H9 (cell line): ENCODE data around the gene DHX58. TPM values are rescaled to one million over a fixed set of nuclear protein-coding genes. Genes with fewer than 3 reads are reported as not detected.
A peak's percentile ranks its signal among the peaks of the same experiment; 100 is the strongest.

ENCODE experiments used
- DNase-seq: peaks from one replicate; pipeline ENCODE4 v3.0.0-alpha.2; 2017
- H2AFZ ChIP-seq: one replicate; pipeline ENCODE4 v1.6.1; 2013; ENCODE audit warnings: mild to moderate bottlenecking, low read length, control low read depth, moderate library complexity
- H2AK5ac ChIP-seq: 2 replicates; pipeline ENCODE4 v1.6.1; 2013; ENCODE audit warnings: low read length, control low read depth, mixed read lengths; ENCODE audit not compliant: insufficient read length
- H2BK120ac ChIP-seq: one replicate; pipeline ENCODE4 v1.6.1; 2013; ENCODE audit warnings: low read depth, mild to moderate bottlenecking, low read length, control low read depth, inconsistent platforms; ENCODE audit not compliant: poor library complexity, severe bottlenecking
- H2BK12ac ChIP-seq: 2 replicates; pipeline ENCODE4 v1.6.1; 2013; ENCODE audit warnings: low read length, control low read depth, mixed read lengths, low read depth; ENCODE audit not compliant: insufficient read length
- H2BK15ac ChIP-seq: 2 replicates; pipeline ENCODE4 v1.6.1; 2013; ENCODE audit warnings: low read depth, low read length, control low read depth
- H2BK20ac ChIP-seq: one replicate; pipeline ENCODE4 v1.6.1; 2013; ENCODE audit warnings: low read depth, mild to moderate bottlenecking, low read length, control low read depth, inconsistent platforms; ENCODE audit not compliant: poor library complexity, severe bottlenecking
- H2BK5ac ChIP-seq: 2 replicates; pipeline ENCODE4 v1.6.1; 2013; ENCODE audit warnings: low read length, control low read depth, mixed read lengths; ENCODE audit not compliant: insufficient read length
- H3K14ac ChIP-seq: 2 replicates; pipeline ENCODE4 v1.6.1; 2013; ENCODE audit warnings: low read length, control low read depth; ENCODE audit not compliant: insufficient read depth
- H3K18ac ChIP-seq: 2 replicates; pipeline ENCODE4 v1.6.1; 2013; ENCODE audit warnings: low read depth, mild to moderate bottlenecking, mixed read lengths, low read length, control low read depth; ENCODE audit not compliant: insufficient read length
- H3K23ac ChIP-seq: 2 replicates; pipeline ENCODE4 v1.6.1; 2013; ENCODE audit warnings: low read length, control low read depth, mixed read lengths, low read depth; ENCODE audit not compliant: insufficient read length
- H3K23me2 ChIP-seq: 2 replicates; pipeline ENCODE4 v1.6.1; 2013; ENCODE audit warnings: low read depth, mild to moderate bottlenecking, mixed read lengths, low read length, control low read depth; ENCODE audit not compliant: insufficient read length, poor library complexity, severe bottlenecking
- H3K27ac ChIP-seq: 2 replicates; pipeline ENCODE4 v1.5.1; 2013; ENCODE audit warnings: low read length, control low read depth, mixed read lengths, low read depth; ENCODE audit not compliant: insufficient read length
- H3K27me3 ChIP-seq: 2 replicates; pipeline ENCODE4 v1.6.1; 2013; ENCODE audit warnings: low read length, control low read depth, inconsistent platforms; ENCODE audit not compliant: insufficient read depth
- H3K4ac ChIP-seq: 2 replicates; pipeline ENCODE4 v1.6.1; 2013; ENCODE audit warnings: low read depth, mild to moderate bottlenecking, control low read depth, inconsistent platforms, low read length, moderate library complexity
- H3K4me1 ChIP-seq: 2 replicates; pipeline ENCODE4 v1.6.1; 2013; ENCODE audit warnings: low read length, control low read depth, inconsistent platforms; ENCODE audit not compliant: insufficient read depth
- H3K4me2 ChIP-seq: 2 replicates; pipeline ENCODE4 v1.6.1; 2013; ENCODE audit warnings: low read length, control low read depth, mixed read lengths; ENCODE audit not compliant: insufficient read length, insufficient read depth
- H3K56ac ChIP-seq: 2 replicates; pipeline ENCODE4 v1.6.1; 2013; ENCODE audit warnings: low read depth, mild to moderate bottlenecking, mixed read lengths, low read length, control low read depth; ENCODE audit not compliant: insufficient read length
- H3K79me1 ChIP-seq: 2 replicates; pipeline ENCODE4 v1.6.1; 2013; ENCODE audit warnings: low read depth, mild to moderate bottlenecking, moderate library complexity, low read length, control low read depth, inconsistent platforms; ENCODE audit not compliant: insufficient read depth, poor library complexity, severe bottlenecking
- H3K79me2 ChIP-seq: 2 replicates; pipeline ENCODE4 v1.6.1; 2013; ENCODE audit warnings: low read length, control low read depth, inconsistent platforms; ENCODE audit not compliant: insufficient read depth
- H3K9ac ChIP-seq: 2 replicates; pipeline ENCODE4 v1.6.1; 2013; ENCODE audit warnings: low read length, control low read depth, mixed read lengths; ENCODE audit not compliant: insufficient read length; ENCODE audit errors: extremely low read depth
- H3K9me3 ChIP-seq: one replicate; pipeline ENCODE4 v1.6.1; 2013; ENCODE audit warnings: low read depth, low read length, inconsistent platforms; ENCODE audit not compliant: control insufficient read depth
- H3T11ph ChIP-seq: one replicate; pipeline ENCODE4 v1.6.1; 2013; ENCODE audit warnings: mild to moderate bottlenecking, low read length, control low read depth, inconsistent platforms
- H4K20me1 ChIP-seq: one replicate; pipeline ENCODE4 v1.6.1; 2013; ENCODE audit not compliant: control insufficient read depth, insufficient read length, insufficient read depth
- H4K5ac ChIP-seq: 2 replicates; pipeline ENCODE4 v1.6.1; 2013; ENCODE audit warnings: low read depth, mild to moderate bottlenecking, mixed read lengths, low read length, control low read depth; ENCODE audit not compliant: insufficient read length
- H4K8ac ChIP-seq: replicated peaks from 2 replicates; pipeline ENCODE4 v1.6.1; 2013; ENCODE audit warnings: low read length, control low read depth, mixed read lengths, low read depth; ENCODE audit not compliant: insufficient read length
- H4K91ac ChIP-seq: 2 replicates; pipeline ENCODE4 v1.6.1; 2013; ENCODE audit warnings: low read depth, mild to moderate bottlenecking, moderate library complexity, mixed read lengths, low read length, control low read depth; ENCODE audit not compliant: insufficient read length
- H3K27ac Mint-ChIP-seq, 3 experiments: 2 replicates in 2 of 3; 3 replicates in 1 of 3; pipeline ENCODE4 v1.8.0; 2020 to 2021; ENCODE audit warnings: mixed read lengths in 3 of 3, mild to moderate bottlenecking in 1 of 3, moderate library complexity in 1 of 3
- H3K27me3 Mint-ChIP-seq: 2 replicates; pipeline ENCODE4 v1.8.0; 2021; ENCODE audit warnings: low read depth, mild to moderate bottlenecking, moderate library complexity, mixed read lengths
- H3K36me3 Mint-ChIP-seq, 3 experiments: 2 replicates in 2 of 3; 3 replicates in 1 of 3; pipeline ENCODE4 v1.8.0; 2020 to 2021; ENCODE audit warnings: low read depth in 3 of 3, mixed read lengths in 3 of 3; ENCODE audit not compliant: insufficient read depth in 1 of 3
- H3K4me1 Mint-ChIP-seq, 2 experiments: 2 replicates each; pipeline ENCODE4 v1.8.0; 2020; ENCODE audit warnings: mixed read lengths in 2 of 2
- H3K4me3 Mint-ChIP-seq, 2 experiments: 2 replicates in 1 of 2; 3 replicates in 1 of 2; pipeline ENCODE4 v1.8.0; 2020 to 2021; ENCODE audit warnings: mild to moderate bottlenecking in 2 of 2, mixed read lengths in 2 of 2, moderate library complexity in 1 of 2
- H3K9me3 Mint-ChIP-seq, 2 experiments: 2 replicates in 1 of 2; 3 replicates in 1 of 2; pipeline ENCODE4 v1.8.0; 2020; ENCODE audit warnings: mild to moderate bottlenecking in 2 of 2, mixed read lengths in 2 of 2, moderate library complexity in 1 of 2
- WGBS: extraction: QIAGEN DNeasy Blood & Tissue Kit; methylation state at CpG from one replicate; pipeline ENCODE4 v1.1.7; 2013; ENCODE audit warnings: missing lambda C conversion rate, low lambda C conversion rate, mixed read lengths; ENCODE audit not compliant: insufficient read length; ENCODE audit errors: extremely low coverage; 5-methylcytosine and 5-hydroxymethylcytosine counted together
- total RNA-seq: library from RNA; stranded (reverse); gene quantifications from 2 replicates; pipeline ENCODE4 v1.2.1, GENCODE V29; 2021
- TF ChIP-seq, protein P1 (sequence below): fragments of 200-600 bp; sonication (generic); conservative IDR thresholded peaks from 3 replicates; pipeline ENCODE4 v1.8.0; 2021; ENCODE audit warnings: antibody characterized with exemption, mild to moderate bottlenecking

The DHX58 gene
- total RNA-seq, 1 experiment from 2014 or later = 3.9 TPM

DNA sequence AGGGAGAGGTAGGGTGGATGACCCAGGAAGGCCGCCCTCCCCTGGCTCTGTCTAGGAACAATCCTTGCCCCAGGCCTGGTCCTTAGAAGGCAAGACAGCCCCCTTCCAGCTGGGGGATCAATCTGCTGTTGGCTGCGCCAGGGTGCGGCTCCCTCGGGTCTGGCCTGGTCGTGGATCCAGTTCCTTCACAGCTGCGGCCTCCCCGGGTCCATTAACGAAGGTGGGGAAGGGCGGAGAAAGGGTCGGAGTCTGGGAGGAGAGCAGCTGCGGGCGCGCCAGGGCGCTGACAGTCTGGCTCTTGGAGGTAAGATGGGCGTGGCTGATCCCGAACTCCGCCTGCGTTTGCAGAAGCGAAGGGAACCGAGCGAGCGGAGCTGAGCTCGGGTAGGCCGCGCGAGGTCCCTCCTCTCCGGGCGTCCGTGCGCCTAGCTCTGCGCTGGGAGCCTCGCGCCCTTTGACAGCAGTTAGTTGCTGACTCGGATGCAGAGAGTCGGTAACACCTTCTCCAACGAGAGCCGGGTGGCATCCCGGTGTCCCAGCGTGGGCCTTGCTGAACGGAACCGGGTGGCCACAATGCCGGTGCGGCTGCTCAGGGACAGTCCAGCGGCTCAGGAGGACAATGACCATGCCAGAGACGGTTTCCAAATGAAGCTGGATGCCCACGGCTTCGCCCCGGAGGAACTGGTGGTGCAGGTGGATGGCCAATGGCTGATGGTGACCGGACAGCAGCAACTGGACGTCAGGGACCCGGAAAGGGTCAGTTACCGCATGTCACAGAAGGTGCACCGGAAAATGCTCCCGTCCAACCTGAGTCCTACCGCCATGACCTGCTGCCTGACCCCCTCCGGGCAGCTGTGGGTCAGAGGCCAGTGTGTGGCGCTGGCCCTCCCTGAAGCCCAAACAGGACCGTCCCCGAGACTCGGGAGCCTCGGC is 10.1 kb upstream of the DHX58 start, which contains the start of gene HSPB9:
Gene HSPB9, plus strand, starts transcription at position 434 of the 933 bp plus-strand sequence. Its CDS starts 47 bp downstream, at position 481.
- H3K56ac ChIP-seq = no peak within 1 kb of the TSS
- H3K27ac Mint-ChIP-seq = peak within 1 kb of the TSS; percentile 48 to 88 (median 80); a peak in 3 of 7 replicates
- H3K27ac ChIP-seq = no peak within 1 kb of the TSS
- H3K36me3 Mint-ChIP-seq = peaks cover 6 to 51% (median 44%) of the 10 kb centered on the region in 3 experiments; a peak in 6 of 7 replicates
- no peak within 1 kb of the TSS for H2BK20ac ChIP-seq
- peaks cover 22 to 29% of the 10 kb centered on the region in 2 experiments for H3K4me1 Mint-ChIP-seq
- no CpG with 5 or more reads among the region's 61 CpGs for WGBS
- H4K5ac ChIP-seq = no peak within 1 kb of the TSS
- H3K18ac ChIP-seq = no peak within 1 kb of the TSS
- H3K27me3 ChIP-seq = peaks cover 2% of the 10 kb centered on the region; the same call in 1 of the 2 replicates
- H3T11ph ChIP-seq = no peak within 1 kb of the TSS
- H3K23me2 ChIP-seq = no peaks in the 10 kb centered on the region
- H3K4me1 ChIP-seq = no peaks in the 10 kb centered on the region
- H3K79me1 ChIP-seq = no peaks in the 10 kb centered on the region
- H3K14ac ChIP-seq = no peak within 1 kb of the TSS
- no peak within 1 kb of the TSS for H2BK12ac ChIP-seq
- no peak within 1 kb of the TSS for H2AFZ ChIP-seq
- no peak within 1 kb of the TSS for H3K4ac ChIP-seq
- DNase-seq = peak; percentile 95
- TF ChIP-seq, protein P1, sequence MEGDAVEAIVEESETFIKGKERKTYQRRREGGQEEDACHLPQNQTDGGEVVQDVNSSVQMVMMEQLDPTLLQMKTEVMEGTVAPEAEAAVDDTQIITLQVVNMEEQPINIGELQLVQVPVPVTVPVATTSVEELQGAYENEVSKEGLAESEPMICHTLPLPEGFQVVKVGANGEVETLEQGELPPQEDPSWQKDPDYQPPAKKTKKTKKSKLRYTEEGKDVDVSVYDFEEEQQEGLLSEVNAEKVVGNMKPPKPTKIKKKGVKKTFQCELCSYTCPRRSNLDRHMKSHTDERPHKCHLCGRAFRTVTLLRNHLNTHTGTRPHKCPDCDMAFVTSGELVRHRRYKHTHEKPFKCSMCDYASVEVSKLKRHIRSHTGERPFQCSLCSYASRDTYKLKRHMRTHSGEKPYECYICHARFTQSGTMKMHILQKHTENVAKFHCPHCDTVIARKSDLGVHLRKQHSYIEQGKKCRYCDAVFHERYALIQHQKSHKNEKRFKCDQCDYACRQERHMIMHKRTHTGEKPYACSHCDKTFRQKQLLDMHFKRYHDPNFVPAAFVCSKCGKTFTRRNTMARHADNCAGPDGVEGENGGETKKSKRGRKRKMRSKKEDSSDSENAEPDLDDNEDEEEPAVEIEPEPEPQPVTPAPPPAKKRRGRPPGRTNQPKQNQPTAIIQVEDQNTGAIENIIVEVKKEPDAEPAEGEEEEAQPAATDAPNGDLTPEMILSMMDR = no peak
- H3K27me3 Mint-ChIP-seq = no peaks in the 10 kb centered on the region
- H3K9ac ChIP-seq = no peak within 1 kb of the TSS
- no peak within 1 kb of the TSS for H2BK15ac ChIP-seq
- no peak within 1 kb of the TSS for H2AK5ac ChIP-seq
- no peaks in the 10 kb centered on the region for H3K9me3 Mint-ChIP-seq
- peak within 1 kb of the TSS; percentile 12 for H3K4me2 ChIP-seq
- no peaks in the 10 kb centered on the region for H3K9me3 ChIP-seq
- H3K23ac ChIP-seq = no peak within 1 kb of the TSS
- no peaks in the 10 kb centered on the region for H4K20me1 ChIP-seq
- peak within 1 kb of the TSS; percentile 60 to 80 for H3K4me3 Mint-ChIP-seq
- no peak within 1 kb of the TSS for H2BK120ac ChIP-seq
- H4K91ac ChIP-seq = no peak within 1 kb of the TSS
- no peak within 1 kb of the TSS for H4K8ac ChIP-seq
- H2BK5ac ChIP-seq = no peak within 1 kb of the TSS
- no peaks in the 10 kb centered on the region for H3K79me2 ChIP-seq
